Measurements from ENCODE around the gene RASAL1. TPM values are rescaled to one million over a fixed set of nuclear protein-coding genes. Genes with fewer than 3 reads are reported as not detected.

RASAL1 gene
- polyA plus RNA-seq, 3 donors from 2014 or later, result not detected

Other genes with a start within 250 kb of the RASAL1 start
- gene OAS1, start 228.8 kb downstream of the RASAL1 start, polyA plus RNA-seq, result 10 to 100 TPM; 22.3 to 46.0 (median 25.6) TPM
- 10 to 100 TPM in 1 of 3 donors, 1 to 10 TPM in 2; 2.2 to 16.7 (median 9.0) TPM for gene OAS3, start 197.3 kb downstream of the RASAL1 start, polyA plus RNA-seq
- 10 to 100 TPM; 24.3 to 64.5 (median 26.9) TPM for gene OAS2, start 157.2 kb downstream of the RASAL1 start, polyA plus RNA-seq
- gene DTX1, start 79.0 kb downstream of the RASAL1 start, polyA plus RNA-seq, result 1 to 10 TPM in 2 of 3 donors, not detected in 1; 1.1 to 2.1 TPM
- gene CFAP73, start 14.0 kb upstream of the RASAL1 start, polyA plus RNA-seq, result not detected
- 10 to 100 TPM in 2 of 3 donors, 1 to 10 TPM in 1; 7.8 to 34.2 (median 11.0) TPM for gene DDX54, start 49.7 kb upstream of the RASAL1 start, polyA plus RNA-seq
- gene RITA1, start 50.0 kb upstream of the RASAL1 start, polyA plus RNA-seq, result 10 to 100 TPM; 31.3 to 36.6 (median 33.1) TPM
- 1 to 10 TPM in 2 of 3 donors, not detected in 1; 3.0 to 3.1 TPM for gene TPCN1, start 85.7 kb upstream of the RASAL1 start, polyA plus RNA-seq
- 10 to 100 TPM in 2 of 3 donors, 1 to 10 TPM in 1; 8.0 to 18.6 (median 10.3) TPM for gene SLC8B1, start 199.3 kb upstream of the RASAL1 start, polyA plus RNA-seq
- 10 to 100 TPM in 1 of 3 donors, 1 to 10 TPM in 2; 4.8 to 10.1 (median 5.5) TPM for gene PLBD2, start 222.8 kb upstream of the RASAL1 start, polyA plus RNA-seq